Prostate gland (tissue), 2 donors: ENCODE data around the gene AFF1. TPM values are rescaled to one million over a fixed set of nuclear protein-coding genes. Genes with fewer than 3 reads are reported as not detected.

Source experiments
- DNase-seq: peaks from one replicate; pipeline ENCODE4 v3.0.0-alpha.2; 2019; ENCODE audit warnings: low spot score
- H3K27ac ChIP-seq, 2 donors: fragments of 200-600 bp; sonication (generic); 2 replicates each; pipeline ENCODE4 v1.5.1; 2017 to 2019
- H3K27me3 ChIP-seq: fragments of 200-600 bp; sonication (generic); replicated peaks from 2 replicates; pipeline ENCODE4 v1.5.1; 2019; ENCODE audit not compliant: insufficient read depth
- H3K36me3 ChIP-seq, 2 donors: fragments of 200-600 bp; sonication (generic); 1 replicate in 1 of 2; 2 replicates in 1 of 2; pipeline versions ENCODE4 v1.5.1 to v1.8.1; 2017 to 2019
- H3K4me1 ChIP-seq: fragments of 200-600 bp; sonication (generic); replicated peaks from 2 replicates; pipeline ENCODE4 v1.5.1; 2019
- H3K4me3 ChIP-seq, 2 donors: fragments of 200-600 bp; sonication (generic); 2 replicates each; pipeline ENCODE4 v1.5.1; 2017 to 2019
- H3K9me3 ChIP-seq: fragments of 200-600 bp; sonication (generic); 2 replicates; pipeline ENCODE4 v1.5.1; 2017
- POLR2A ChIP-seq: fragments of 450-650 bp; IDR thresholded peaks from one replicate; pipeline ENCODE4 v1.6.1; 2016; ENCODE audit warnings: antibody characterized with exemption, mild to moderate bottlenecking
- POLR2AphosphoS5 ChIP-seq: sonication (generic); formaldehyde crosslinking; IDR thresholded peaks from one replicate; pipeline ENCODE4 v1.6.1; 2017; ENCODE audit warnings: antibody characterized with exemption
- WGBS: methylation state at CpG from one replicate; pipeline ENCODE4 v1.1.5; 2018; 5-methylcytosine and 5-hydroxymethylcytosine counted together
- intact Hi-C: fragments of 100-400 bp; cut with DNase I; formaldehyde crosslinking; loops from one replicate; pipeline ENCODE4 v1.14.2; 2022
- total RNA-seq, 2 donors: library from RNA; depleted of rRNA; stranded (reverse); fragments of >200 nt; gene quantifications; one replicate each; pipeline ENCODE4 v1.1.0, GENCODE V29; 2016
- TF ChIP-seq, protein P1 (sequence below), 4 experiments: fragments of 200-600 bp in 2 of 4; fragments of 450-650 bp in 2 of 4; sonication (generic) in 2 of 4; IDR thresholded peaks; 1 replicate in 3 of 4; 2 replicates in 1 of 4; pipeline ENCODE4 v1.5.1; 2016 to 2019; ENCODE audit warnings: antibody characterized with exemption in 4 of 4, mild to moderate bottlenecking in 2 of 4, moderate library complexity in 2 of 4

Gene AFF1
- total RNA-seq, 2 donors from 2014 or later: 69.7 to 92.5 TPM

DNA sequence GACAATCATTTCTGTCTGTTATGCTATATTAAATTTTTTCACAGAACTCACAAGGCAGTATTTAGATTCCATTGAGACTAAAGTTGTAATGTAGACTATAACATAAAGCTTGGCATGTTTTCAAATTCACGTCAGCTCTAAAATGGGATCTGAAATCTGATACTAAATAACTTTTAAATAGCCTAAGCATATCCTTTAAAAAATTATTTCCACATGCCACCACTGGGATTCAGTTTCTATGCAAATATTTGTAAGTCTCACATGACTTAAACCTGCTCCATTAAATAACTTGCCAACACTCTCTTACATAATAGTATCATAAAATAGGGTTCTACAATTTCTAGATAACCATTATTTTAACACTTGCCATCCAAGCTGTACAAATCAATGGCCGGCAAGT lies 253.2 kb downstream of the AFF1 start:
- TF ChIP-seq POLR2A: no peak
- TF ChIP-seq POLR2AphosphoS5: no peak
- TF ChIP-seq, protein P1, sequence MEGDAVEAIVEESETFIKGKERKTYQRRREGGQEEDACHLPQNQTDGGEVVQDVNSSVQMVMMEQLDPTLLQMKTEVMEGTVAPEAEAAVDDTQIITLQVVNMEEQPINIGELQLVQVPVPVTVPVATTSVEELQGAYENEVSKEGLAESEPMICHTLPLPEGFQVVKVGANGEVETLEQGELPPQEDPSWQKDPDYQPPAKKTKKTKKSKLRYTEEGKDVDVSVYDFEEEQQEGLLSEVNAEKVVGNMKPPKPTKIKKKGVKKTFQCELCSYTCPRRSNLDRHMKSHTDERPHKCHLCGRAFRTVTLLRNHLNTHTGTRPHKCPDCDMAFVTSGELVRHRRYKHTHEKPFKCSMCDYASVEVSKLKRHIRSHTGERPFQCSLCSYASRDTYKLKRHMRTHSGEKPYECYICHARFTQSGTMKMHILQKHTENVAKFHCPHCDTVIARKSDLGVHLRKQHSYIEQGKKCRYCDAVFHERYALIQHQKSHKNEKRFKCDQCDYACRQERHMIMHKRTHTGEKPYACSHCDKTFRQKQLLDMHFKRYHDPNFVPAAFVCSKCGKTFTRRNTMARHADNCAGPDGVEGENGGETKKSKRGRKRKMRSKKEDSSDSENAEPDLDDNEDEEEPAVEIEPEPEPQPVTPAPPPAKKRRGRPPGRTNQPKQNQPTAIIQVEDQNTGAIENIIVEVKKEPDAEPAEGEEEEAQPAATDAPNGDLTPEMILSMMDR (IDR thresholded peaks at IDR 0.05): peak in 1 of 4 experiments; percentile 7
- Histone ChIP-seq H3K36me3 (no peaks in the 10 kb centered on the region), H3K27me3 (no peaks in the 10 kb centered on the region), H3K4me3 (no peak overlapping the region), H3K9me3 (no peaks in the 10 kb centered on the region), H3K27ac (no peak overlapping the region), H3K4me1 (no peaks in the 10 kb centered on the region)
- intact Hi-C loops: no loop called here
- no peak for DNase-seq
- WGBS: 29% methylated on average over 2 of the region's 2 CpGs

DNA sequence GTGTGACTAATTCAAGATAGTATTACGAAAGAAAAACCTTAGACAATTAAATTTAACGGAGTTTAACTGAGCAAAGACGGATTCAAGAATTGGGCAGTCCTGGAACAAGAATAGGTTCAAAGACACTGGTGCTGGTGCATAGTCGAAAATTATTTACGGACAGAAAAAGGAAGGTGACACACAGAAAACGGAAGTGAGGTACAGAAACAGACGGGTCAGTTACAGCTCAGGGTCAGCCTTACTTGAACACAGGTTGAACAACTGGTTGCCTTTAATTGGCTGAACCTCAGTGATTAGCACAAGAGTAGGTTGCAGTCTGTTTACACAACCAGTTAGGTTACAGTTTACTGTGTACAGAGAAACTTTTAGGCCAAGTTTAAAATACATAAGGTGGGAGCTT lies 254.1 kb downstream of the AFF1 start:
- intact Hi-C loops: no loop called here
- H3K27ac ChIP-seq: no peak overlapping the region
- no peak for DNase-seq
- no peaks in the 10 kb centered on the region for H3K36me3 ChIP-seq
- no peaks in the 10 kb centered on the region for H3K4me1 ChIP-seq
- H3K9me3 ChIP-seq: no peaks in the 10 kb centered on the region
- H3K4me3 ChIP-seq: no peak overlapping the region
- TF ChIP-seq, protein P1 (IDR thresholded peaks at IDR 0.05): no peak
- no peak for TF ChIP-seq POLR2A
- TF ChIP-seq POLR2AphosphoS5: no peak
- WGBS: 94% methylated on average over 7 of the region's 7 CpGs
- no peaks in the 10 kb centered on the region for H3K27me3 ChIP-seq

Other genes with a start within 250 kb of the AFF1 start
- gene SLC10A6, start 85.6 kb upstream of the AFF1 start, total RNA-seq: under 1 TPM in 1 of 2 donors, not detected in 1; 0.32 TPM
- 1 to 10 TPM in 1 of 2 donors, not detected in 1; 3.4 TPM for gene C4orf36, start 42.6 kb upstream of the AFF1 start, total RNA-seq